HuH-7 (cell line): ENCODE results near the gene NUDT21.

Experiments
- DNase-seq: peaks from one replicate; pipeline ENCODE4 v3.0.0; 2011; ENCODE audit warnings: low spot score

The NUDT21 gene

DNA sequence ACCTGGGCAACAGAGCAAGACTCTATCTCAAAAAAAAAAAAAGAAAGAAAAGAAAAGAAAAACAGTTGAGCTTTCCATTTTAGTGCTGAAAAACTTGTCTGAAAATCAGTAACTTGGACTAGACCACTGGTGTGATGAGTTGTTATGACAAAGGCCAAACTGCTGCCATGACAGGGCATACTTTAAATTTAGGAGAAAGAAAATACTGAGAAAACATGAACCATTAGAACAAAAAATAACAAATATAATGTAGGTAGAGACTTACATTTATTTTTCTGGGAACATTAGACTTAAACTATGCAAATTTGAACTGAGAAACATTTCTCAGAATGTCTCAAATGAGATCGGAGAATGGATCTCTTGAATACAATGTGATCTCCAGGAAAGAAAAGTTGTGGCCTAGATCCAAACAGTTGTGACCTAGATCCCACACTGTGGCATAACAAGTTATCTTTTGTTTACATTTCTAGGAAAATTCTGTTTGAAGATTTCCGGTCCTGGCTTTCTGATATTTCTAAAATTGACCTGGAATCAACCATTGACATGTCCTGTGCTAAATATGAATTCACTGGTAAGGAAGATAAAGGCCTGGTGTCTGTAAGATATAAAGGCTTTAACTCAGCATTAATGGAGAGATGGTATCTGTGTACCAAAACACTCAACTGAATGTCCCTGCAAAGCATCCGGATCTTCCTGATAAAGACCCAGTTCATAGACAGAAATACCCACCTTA is 11.1 kb upstream of the NUDT21 start:
- DNase-seq, result no peak

DNA sequence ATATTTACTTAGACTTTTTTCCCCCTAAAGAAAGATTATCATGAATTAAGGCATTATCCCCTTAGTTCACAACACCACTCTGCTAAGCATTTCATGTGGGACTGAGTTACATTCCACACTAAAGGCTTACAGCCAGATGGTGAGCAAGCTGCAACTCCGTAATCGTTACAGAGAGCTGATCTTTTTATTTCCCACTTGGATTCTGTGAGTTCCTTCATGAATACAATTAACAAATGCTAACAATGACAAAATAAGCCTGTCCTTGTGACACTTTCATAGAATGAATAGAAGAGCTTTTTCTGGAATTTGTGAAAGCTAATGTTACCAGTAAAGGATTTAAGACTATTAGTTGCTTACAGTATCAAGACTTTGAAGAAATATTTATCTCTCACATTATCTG is 9.0 kb upstream of the NUDT21 start:
- no peak for DNase-seq

DNA sequence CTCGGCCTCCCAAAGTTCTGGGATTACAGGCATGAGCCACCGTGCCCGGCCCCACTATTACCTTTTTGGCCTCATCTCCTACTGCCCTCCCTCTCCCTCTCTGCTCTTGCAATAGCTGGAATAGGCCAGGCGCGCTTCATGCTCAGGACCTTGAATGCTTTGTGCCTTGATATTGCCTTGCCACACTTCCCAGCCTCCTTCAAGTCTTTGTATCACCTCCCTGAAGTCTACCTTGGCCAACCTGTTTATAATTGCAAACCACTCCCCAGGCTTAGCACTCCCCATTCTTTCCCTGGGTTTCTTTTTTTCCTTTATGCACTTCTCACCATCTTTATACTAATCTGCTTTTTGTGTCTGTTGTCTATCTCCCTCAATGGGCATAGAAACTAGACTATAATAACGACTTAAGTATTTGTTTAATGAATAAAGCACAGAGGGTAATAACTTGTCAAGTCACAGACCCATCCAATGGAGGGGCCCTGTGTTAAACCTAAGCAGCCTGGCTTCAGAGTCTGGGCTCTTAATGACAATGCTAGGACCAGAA is 6.9 kb upstream of the NUDT21 start:
- DNase-seq, result no peak

DNA sequence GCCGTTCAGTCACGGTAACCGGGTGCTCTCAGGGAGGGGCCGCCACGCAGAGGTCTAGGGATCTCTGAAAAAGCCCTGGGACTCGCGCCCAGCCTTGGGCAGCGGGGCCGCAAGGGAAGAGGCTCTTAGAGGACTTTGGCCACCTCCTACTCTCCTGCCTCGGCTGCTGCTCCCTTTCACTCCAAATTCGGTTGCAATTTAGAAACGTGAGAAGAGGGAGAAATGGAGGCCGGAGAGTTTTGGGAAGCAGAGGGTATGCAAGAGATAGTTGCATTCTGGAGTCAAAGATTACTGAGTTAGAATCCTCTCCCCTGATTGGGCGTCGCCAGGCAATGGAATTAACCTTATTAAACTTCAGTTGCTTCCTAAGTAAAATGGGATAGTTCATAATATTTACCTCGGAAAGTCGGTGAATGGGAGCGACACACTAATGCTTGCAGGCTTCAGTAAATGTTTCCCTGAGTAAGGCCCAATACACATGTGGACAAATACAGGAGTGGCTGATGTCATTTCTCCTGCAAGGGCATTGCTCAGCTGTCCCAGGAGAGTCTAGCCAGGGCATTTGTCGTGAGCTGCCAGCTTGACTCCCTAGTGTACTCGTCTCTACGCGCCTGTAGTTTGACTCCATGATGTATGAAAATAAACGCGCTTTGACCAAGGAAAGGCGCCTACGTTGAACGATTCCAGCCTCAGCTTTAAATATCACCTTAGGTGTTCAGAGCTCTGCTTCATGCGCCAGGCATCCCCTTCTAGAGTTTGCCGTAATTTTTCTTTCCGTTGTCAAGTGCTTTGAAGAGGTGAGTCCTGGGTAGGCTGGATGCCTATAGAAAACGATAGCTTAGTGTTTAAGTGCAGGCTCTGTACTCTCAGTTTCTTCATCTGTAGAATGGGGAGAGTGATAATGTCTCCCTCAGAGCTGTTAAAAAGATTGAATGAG is 889 bp upstream of the NUDT21 start:
- DNase-seq, result peak; percentile 6

DNA sequence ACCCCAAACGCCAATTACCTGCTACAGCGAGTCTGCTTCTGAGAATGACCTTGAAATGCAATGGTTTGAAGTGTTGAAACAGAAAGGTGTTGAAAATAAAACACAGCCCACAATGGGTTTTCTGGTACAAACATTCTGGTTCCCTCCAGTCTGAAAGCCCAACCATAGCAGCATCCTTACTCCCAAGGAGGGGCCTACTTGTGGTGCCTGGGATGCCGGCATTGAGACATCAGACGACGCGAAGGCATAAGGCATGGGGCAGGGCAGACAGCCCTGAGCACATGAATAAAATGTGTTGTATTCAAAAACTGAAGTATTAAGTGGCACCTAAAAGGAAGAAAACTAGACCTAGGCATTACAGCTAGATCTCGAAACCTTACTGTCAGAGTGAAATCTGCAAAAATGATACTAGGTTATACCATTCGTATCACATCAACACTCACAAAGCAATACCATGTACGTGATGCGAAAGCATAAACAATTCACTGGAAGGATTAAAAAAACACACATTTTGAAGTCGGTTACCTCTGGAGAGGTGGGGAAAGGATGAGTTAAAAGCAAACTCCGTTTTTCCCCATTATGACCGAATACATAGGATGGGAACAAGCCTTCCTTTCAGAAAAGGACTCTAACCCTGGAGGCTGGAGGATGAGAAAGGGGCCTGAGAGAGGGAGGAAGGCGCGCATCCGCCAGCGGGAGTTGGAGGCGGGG is 702 bp downstream of the NUDT21 start:
- peak; percentile 4 for DNase-seq

DNA sequence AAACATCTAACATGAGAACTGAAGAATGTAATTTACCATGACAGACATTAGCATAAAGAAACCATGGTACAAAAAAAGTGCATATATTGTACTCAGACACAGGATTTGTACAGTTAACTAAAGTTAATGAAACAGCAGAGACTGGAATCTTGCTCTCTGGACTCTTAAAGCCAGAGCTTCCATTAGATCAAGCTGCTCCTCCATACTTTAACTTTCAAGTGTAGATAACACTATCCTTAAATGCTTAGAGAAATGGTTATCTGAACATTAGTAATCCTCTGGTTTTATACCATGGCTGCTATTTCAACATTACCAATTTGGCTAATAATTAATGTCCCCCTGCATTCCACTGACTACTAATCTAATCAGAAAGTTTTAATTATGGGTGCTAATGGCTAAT is 3.1 kb downstream of the NUDT21 start:
- DNase-seq, result no peak

DNA sequence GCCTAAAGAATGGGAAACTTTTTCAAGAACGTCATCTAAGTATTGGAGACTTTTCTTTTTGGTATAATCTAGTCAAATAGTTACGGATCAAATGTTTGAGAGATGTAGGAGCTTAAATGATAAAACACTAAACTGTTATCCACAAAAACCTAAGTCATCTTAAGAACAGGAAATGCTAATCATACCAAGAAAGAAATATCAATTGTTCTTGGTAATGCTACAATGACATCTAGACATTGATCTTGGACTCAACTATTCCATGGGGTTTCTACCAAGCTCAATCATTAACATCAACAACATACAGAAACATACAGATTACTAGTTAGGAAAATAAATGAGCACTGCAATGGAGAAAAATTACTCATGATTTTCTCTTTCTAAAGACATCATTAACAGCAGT is 3.8 kb downstream of the NUDT21 start:
- no peak for DNase-seq

DNA sequence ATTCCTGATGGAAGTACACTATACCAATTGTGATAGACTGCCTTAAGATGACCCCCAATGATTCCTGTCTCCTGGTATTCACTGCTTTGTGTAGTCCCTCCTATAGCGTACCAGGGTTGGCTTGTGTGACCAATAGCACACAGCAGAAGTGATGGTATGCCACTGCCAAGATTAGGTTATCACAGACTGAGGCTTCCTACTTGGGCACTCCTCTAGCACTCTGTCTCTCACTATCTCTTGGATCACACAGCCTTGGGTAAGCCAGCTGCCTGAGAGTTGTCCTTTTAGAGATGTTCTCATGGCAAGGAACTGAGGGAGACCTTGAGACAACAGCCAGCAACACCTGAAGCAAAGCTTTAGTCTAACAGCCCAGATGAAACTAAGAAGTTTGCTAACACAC is 13.1 kb downstream of the NUDT21 start:
- DNase-seq, result no peak

DNA sequence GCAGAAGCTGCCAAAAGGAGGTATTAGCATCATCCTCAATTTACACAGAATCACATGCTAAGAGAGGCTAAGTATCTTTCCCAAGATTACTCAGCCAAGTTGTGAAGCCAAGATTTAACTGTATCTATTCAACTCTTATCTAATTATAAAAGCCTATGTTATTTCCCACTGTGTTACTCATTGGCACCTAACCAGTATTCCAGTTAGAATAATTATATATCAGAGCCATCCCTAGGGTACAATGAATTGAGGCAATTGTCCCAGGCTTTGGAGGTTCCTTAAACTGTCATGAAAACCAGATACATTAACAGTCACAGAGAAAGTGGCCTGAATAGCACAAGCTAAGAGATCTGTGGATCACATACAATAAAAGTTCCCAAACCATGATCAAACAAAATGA is 14.9 kb downstream of the NUDT21 start:
- no peak for DNase-seq

DNA sequence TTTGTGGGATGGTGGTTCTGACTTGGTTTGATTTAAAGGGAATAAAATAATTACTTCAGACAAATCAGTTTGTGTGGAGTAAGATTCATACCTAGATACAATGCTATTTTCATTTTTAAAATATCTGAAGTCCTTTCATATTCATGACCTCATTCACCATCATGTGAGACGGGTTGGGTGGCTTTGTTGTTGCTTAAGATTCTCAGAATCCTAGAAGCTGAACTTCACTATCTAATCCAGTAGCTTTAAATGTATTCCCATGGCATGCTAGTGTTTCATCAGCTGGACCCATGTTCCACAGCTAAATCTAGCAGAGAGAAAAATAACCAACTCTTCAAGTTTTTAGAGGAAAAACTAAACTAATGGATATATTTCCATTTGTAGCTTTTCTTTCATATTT is 23.0 kb downstream of the NUDT21 start:
- DNase-seq, result no peak

DNA sequence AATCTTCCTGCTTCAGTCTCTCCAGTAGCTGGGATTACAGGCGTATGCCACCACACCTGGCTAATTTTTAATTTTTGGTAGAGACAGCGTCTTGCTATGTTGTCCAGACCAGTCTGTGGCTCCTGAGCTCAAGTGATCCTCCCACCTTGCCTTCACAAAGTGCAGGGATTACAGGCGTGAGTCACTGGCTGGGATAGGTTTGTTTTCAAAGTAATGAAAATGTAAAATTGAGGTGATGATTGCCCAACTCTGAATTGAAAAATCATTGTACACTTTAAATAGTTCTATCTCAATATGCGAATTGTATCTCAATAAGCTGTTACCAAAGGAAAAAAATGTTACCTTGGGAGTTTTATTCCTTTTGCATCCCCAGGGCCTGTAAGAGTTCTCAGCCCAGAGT is 24.5 kb downstream of the NUDT21 start:
- no peak for DNase-seq

DNA sequence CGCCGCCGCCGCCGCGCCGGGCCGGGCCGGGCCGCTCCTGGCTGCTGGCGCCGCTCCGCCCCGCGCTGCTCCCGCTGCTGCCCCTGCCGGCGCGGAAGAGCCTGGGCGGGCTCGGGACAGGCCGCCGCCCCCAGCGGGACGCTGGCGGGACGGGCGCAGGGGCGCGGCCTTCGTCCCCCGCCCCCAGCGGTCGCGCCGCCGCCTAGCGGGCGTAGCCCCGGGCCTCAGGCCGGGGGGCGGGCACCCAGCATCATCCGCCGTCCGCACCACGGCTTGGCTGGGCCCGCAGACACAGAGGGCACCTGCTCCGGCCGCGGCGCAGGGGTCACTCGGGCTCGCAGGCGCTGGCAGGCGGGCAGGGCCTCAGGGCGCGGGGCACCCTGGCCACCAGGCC is 25.7 kb downstream of the NUDT21 start, which contains the start of gene AMFR:
Gene AMFR (minus strand): TSS at position 107 of the 394 bp plus-strand sequence. CDS start 218 bp downstream, outside the sequence.
- DNase-seq, result peak; percentile 71

DNA sequence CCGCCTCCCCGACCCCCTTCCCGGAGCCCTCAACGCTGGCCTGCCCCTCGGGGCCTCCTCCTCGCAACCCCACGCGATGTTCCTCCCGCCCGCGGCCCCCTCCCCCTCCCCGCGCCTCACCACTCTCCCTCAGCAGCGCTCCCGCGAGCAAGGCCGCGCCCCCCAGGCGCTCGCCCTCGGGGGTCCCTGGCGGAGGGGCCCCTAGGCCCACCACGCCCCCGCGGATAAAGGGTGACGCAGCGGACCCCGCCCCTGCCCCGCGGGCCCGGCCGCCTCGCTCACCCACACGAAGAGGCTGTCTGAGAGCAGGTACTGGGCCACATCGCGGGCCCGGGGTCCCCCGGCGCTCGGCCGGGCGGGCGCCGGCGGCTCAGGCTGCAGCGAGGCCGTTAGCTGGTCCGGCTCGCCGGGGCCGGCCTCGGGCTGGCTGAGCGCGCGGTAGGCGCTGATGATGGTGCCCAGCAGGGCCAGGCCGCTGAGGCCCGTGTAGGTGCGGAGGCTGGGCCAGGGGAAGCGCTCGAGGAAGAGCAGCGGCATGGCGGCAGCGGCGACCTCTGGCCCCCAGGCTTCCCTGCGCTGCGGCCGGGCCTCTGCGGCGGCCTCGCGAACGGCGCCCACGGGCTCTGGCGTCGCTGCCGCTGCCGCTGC is 26.2 kb downstream of the NUDT21 start:
- DNase-seq, result peak; percentile 17

DNA sequence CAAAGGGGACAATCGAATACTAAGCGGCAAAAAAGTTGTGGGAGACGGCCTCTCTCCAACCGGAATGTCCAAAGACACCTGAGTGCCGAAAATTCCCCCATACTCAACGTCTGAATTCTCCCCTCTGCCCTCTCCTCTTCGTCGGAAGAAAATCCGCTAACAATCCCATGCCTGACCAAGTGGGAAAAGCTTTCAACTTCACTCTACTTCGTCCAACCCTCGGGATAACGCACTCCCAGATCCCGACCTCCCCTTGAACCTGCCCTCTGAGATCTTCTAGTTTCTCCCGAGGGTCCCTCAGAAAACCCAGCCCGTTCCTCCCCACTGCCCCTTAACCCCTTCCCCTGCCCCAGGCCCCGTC is 26.7 kb downstream of the NUDT21 start:
- DNase-seq, result peak; percentile 12

DNA sequence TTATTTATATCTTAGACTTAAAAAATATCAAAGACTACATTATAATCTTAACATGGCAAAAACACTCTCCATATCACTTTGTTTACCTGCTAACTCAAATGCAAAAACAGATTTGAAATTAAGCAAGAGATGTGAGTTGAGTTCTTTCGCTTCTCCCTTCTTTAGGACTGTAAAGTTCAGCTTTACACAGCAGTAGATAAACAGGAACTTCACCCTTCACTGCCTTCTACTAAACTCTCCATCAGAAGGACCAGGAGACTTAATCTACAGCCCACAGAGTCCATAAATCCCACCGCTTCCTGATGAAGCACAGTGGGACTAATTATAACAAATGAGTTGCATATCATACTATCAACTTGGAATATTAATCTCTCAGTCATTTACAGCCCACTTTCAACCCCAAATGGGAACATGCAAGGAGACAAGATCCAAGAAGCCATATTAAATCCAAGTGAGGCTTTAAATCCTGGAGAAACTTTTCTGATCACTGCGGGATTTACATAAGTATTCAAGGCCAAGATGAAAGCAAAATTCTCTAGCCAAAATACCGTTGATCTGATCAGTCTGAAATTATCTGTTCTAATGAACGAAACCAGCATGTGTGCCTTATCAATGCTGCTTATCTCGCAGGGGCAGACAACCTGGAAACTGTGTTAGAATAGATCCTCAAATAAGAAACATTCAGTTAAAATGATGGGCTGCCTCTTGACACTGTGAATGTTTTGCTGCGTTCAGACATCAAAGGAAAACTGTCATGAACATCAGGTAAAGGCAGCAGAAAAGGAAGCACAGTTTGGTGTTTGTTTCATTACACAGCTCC is 27.3 kb downstream of the NUDT21 start:
- peak; percentile 12 for DNase-seq

DNA sequence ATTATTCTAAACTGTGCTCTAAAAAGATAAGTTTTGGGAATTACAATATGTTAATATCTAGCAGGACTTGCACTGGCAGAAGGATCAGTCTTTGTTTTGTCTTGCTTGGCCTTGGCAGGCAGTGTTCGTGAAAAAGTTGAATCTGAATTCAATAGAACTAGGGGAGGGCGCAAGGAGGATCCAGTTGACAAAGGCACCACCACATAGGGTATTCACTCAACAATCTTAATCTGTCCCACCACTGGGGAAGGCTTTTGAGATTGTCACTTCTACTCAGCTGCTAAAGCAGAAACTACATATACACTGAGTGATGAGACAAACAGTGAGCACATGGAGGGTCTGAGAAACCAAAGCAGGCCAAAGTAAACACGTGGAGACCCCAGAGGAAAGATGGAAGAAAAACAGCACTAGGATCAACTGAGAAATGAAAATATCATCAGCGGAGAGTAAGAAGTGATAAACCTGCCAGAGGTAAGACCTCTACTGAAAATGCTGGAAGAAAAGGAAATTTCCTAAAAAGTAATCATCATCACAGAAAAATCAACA is 28.2 kb downstream of the NUDT21 start:
- DNase-seq, result no peak

DNA sequence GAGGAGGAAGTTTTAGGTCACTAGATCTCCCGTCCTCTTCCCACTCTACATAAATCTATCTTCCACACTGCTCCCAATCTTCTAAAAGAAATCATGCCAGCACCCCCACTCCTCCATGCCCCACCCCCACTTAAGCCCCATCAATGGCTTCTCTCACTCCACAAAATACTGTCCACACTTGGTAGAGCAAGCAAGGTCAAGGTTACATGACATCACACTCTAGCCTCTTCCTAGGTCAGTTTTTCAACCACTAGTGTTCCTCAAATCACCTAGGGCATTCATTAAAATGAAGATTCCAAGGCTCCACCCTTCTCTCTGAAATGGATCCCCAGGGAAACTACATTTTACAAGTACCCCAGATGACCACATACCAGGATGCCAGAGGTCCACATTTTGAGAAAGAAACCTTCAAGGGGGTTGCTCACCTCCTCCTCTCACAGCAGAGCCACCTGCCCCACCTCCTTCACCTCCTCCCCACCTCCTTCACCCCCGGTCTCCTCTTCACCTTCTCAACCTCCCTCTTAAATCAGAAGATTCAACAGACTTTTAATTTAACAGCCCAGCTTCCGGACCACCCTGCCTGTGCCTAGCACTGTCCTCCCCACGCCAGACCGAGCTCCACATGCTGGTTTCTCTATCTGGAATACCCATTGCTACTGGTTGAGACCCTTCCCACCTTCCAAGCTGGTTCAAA is 29.0 kb downstream of the NUDT21 start:
- DNase-seq, result no peak

DNA sequence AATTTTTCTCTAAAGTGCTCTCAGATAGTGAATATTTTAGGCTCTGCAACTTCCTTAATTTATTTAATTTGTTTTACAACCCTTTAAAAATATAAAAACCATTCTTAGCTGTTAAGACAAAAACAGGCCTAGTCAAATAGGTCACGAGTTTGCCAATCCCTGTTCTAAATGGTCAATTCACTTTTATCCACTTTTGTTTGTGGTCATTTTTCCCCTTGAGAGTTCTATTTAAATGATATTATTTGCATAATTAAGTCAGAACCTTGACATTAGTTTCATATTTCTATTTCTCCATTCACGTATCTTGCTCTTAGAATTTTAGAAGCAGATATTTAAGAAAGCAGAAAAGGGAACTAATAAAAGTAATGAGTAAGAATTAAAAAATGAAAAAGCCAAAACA is 29.8 kb downstream of the NUDT21 start:
- no peak for DNase-seq

DNA sequence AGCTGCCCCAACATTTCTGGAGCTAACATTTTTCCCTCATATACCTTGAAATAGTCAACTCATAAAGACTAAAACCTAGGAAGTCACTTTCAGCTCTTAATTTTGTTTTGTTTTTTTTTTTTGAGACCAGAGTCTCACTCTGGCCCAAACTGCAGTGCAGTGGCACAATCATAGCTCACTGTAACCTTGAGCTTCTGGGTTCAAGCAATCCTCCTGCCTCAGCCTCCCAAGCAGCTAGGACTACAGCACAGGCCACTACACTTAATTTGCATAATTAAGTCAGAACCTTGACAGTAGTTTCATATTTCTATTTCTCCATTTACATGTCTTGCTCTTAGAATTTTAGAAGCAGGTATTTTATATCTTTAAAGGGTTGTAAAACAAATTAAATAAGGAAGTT is 30.5 kb downstream of the NUDT21 start:
- DNase-seq, result no peak
